K562 (cell line): ENCODE results near the gene ADAMTS6. TPM values are rescaled to one million over a fixed set of nuclear protein-coding genes. Genes with fewer than 3 reads are reported as not detected.

ENCODE experiments used
- ATAC-seq: fragments of 200-7000 bp; cut with Tn5 transposase; 3 replicates; pipeline ENCODE4 v1.9.1; 2020; ENCODE audit warnings: moderate library complexity
- BruUV-seq: library from RNA; stranded (reverse); fragments of 400-500 nt; replicated peaks from 2 replicates; lab custom pipeline; 2021; lab: Mats Ljungman, UMichigan
- CTCF ChIA-PET: fragments of 300-600 bp; formaldehyde crosslinking; extraction: SDS; loops from one replicate; lab custom pipeline; 2021; ENCODE audit warnings: low intra/inter-chr PET ratio; lab: Yijun Ruan, JAX
- POLR2A ChIA-PET: fragments of 300-600, 350-650 bp; sonication (Branson Sonifier 250); formaldehyde crosslinking; extraction: SDS; loops from one replicate; lab custom pipeline; 2021; ENCODE audit warnings: antibody characterized with exemption, inconsistent platforms; lab: Yijun Ruan, JAX
- DNase-seq, 4 experiments: peaks; one replicate each; pipeline versions ENCODE4 v3.0.0 to v3.0.0-alpha.2; 2011 to 2018; ENCODE audit warnings: low spot score in 3 of 4, mixed read lengths in 3 of 4; ENCODE audit errors: extremely low read depth in 1 of 4
- FAIRE-seq: peaks from 2 replicates; lab custom pipeline; 2011; peaks lifted over from hg19 to GRCh38; lab: Jason Lieb, UNC
- H2AFZ ChIP-seq: 2 replicates; pipeline ENCODE4 v1.6.0; 2011; ENCODE audit warnings: low read depth, low read length, control low read depth, inconsistent platforms
- H3K27ac ChIP-seq: fragments of 200-600 bp; 3 replicates; pipeline ENCODE4 v1.8.0; 2011; ENCODE audit warnings: low read depth, mild to moderate bottlenecking, control low read depth, inconsistent platforms, low read length, moderate library complexity, mixed read lengths; ENCODE audit errors: extremely low read depth
- H3K27me3 ChIP-seq, 2 experiments: fragments of 300-600 bp in 1 of 2; 2 replicates in 1 of 2; 3 replicates in 1 of 2; pipeline versions ENCODE4 v1.6.0 to v1.8.0; 2011; ENCODE audit warnings: inconsistent platforms in 2 of 2, low read length in 2 of 2, mild to moderate bottlenecking in 1 of 2, mixed read lengths in 1 of 2, moderate library complexity in 1 of 2; ENCODE audit not compliant: control insufficient read depth in 2 of 2, insufficient read depth in 2 of 2
- H3K36me3 ChIP-seq: fragments of 300-600 bp; 3 replicates; pipeline ENCODE4 v1.8.0; 2011; ENCODE audit warnings: mild to moderate bottlenecking, low read length, inconsistent platforms; ENCODE audit not compliant: control insufficient read depth, insufficient read depth
- H3K4me1 ChIP-seq, 2 experiments: fragments of 200-600 bp in 1 of 2; replicated peaks in 1 of 2; 2 replicates in 1 of 2; 3 replicates in 1 of 2; pipeline versions ENCODE4 v1.5.1 to v1.8.0; 2011; ENCODE audit warnings: inconsistent platforms in 2 of 2, low read length in 2 of 2, mild to moderate bottlenecking in 1 of 2, mixed read lengths in 1 of 2, moderate library complexity in 1 of 2; ENCODE audit not compliant: control insufficient read depth in 2 of 2, insufficient read depth in 2 of 2
- H3K4me2 ChIP-seq: 2 replicates; pipeline ENCODE4 v1.6.1; 2011; ENCODE audit warnings: low read length, control low read depth, inconsistent platforms, mixed read lengths; ENCODE audit not compliant: insufficient read depth
- H3K4me3 ChIP-seq: fragments of 200-600 bp; sonication (generic), shearing (Covaris generic); 2 replicates; pipeline ENCODE4 v1.5.1; 2016; ENCODE audit warnings: control low read depth, inconsistent platforms
- H3K79me2 ChIP-seq: fragments of 200-600 bp; 3 replicates; pipeline ENCODE4 v1.8.0; 2011; ENCODE audit warnings: low read length, inconsistent platforms; ENCODE audit not compliant: control insufficient read depth, insufficient read depth
- H3K9ac ChIP-seq, 2 experiments: 2 replicates each; pipeline versions ENCODE4 v1.6.0 to v1.6.1; 2011; ENCODE audit warnings: low read depth in 2 of 2, low read length in 2 of 2, control low read depth in 1 of 2, inconsistent platforms in 1 of 2, mild to moderate bottlenecking in 1 of 2, mixed read lengths in 1 of 2; ENCODE audit not compliant: insufficient read depth in 1 of 2
- H3K9me1 ChIP-seq: one replicate; pipeline ENCODE4 v1.6.0; 2011; ENCODE audit warnings: inconsistent platforms, mild to moderate bottlenecking, low read length, moderate library complexity; ENCODE audit not compliant: control insufficient read depth, insufficient read depth
- H3K9me3 ChIP-seq: replicated peaks from 2 replicates; pipeline ENCODE4 v1.5.1; 2011; ENCODE audit warnings: low read depth, low read length, inconsistent platforms; ENCODE audit not compliant: control insufficient read depth, insufficient read depth
- H4K20me1 ChIP-seq: replicated peaks from 2 replicates; pipeline ENCODE4 v1.6.1; 2011; ENCODE audit warnings: low read length, inconsistent platforms, mixed read lengths; ENCODE audit not compliant: control insufficient read depth, insufficient read depth
- ARID3B ChIP-seq: fragments of 250-450 bp; sonication (Bioruptor Pico); IDR thresholded peaks from 2 replicates; pipeline ENCODE4 v1.4.0; 2020; ENCODE audit warnings: borderline replicate concordance
- BRCA1 ChIP-seq, 2 experiments: fragments of 450-650 bp in 1 of 2; sonication (generic) in 1 of 2; formaldehyde crosslinking in 1 of 2; IDR thresholded peaks; 2 replicates each; pipeline versions ENCODE4 v1.5.0 to v1.6.1; 2017 to 2020; ENCODE audit warnings: mild to moderate bottlenecking in 1 of 2, missing genetic modification reagents in 1 of 2
- CBX2 ChIP-seq: fragments of 200-600 bp; sonication (generic); IDR thresholded peaks from one replicate; pipeline ENCODE4 v1.6.1; 2012; ENCODE audit warnings: mild to moderate bottlenecking, low read length, inconsistent platforms; ENCODE audit not compliant: insufficient read depth, poor library complexity, severe bottlenecking
- CHD1 ChIP-seq: fragments of 200-600 bp; sonication (generic); IDR thresholded peaks from one replicate; pipeline ENCODE4 v1.6.1; 2012; ENCODE audit warnings: mild to moderate bottlenecking, moderate library complexity, low read length, inconsistent platforms
- CTCF ChIP-seq, 3 experiments: IDR thresholded peaks in 2 of 3; conservative IDR thresholded peaks in 1 of 3; 2 replicates each; pipeline ENCODE4 v1.5.1; 2011 to 2012; ENCODE audit warnings: low read length in 3 of 3, mild to moderate bottlenecking in 3 of 3, control low read depth in 2 of 3, improper control_type of control experiment in 1 of 3, inconsistent platforms in 1 of 3, low read depth in 1 of 3, mixed read lengths in 1 of 3, moderate library complexity in 1 of 3; ENCODE audit not compliant: insufficient read depth in 2 of 3
- FIP1L1 ChIP-seq: fragments of 200-400 bp; formaldehyde crosslinking; IDR thresholded peaks from 2 replicates; pipeline ENCODE4 v1.6.1; 2018; ENCODE audit warnings: mild to moderate bottlenecking, low read depth, low read length; ENCODE audit not compliant: poor library complexity, severe bottlenecking
- GTF2E2 ChIP-seq: fragments of 200-800 bp; sonication (Bioruptor generic); IDR thresholded peaks from 2 replicates; pipeline ENCODE4 v1.6.1; 2016; ENCODE audit warnings: missing genetic modification characterization, missing compliant biosample characterization
- KLF13 ChIP-seq: fragments of 450-650 bp; IDR thresholded peaks from 2 replicates; pipeline ENCODE4 v1.6.1; 2016; ENCODE audit warnings: missing genetic modification characterization, low read depth, mild to moderate bottlenecking, missing compliant biosample characterization, moderate library complexity, borderline replicate concordance
- MTA1 ChIP-seq: fragments of 450-650 bp; IDR thresholded peaks from 2 replicates; pipeline ENCODE4 v1.6.1; 2017; ENCODE audit warnings: borderline replicate concordance
- MTA3 ChIP-seq: fragments of 450-650 bp; formaldehyde crosslinking; IDR thresholded peaks from 2 replicates; pipeline ENCODE4 v1.6.1; 2017; ENCODE audit warnings: mild to moderate bottlenecking, borderline replicate concordance
- RBM22 ChIP-seq: fragments of 200-400 bp; formaldehyde crosslinking; IDR thresholded peaks from 2 replicates; pipeline ENCODE4 v1.6.1; 2018; ENCODE audit warnings: low read length, low read depth; ENCODE audit not compliant: poor library complexity, severe bottlenecking
- SFPQ ChIP-seq: fragments of 200-400 bp; formaldehyde crosslinking; IDR thresholded peaks from 2 replicates; pipeline ENCODE4 v1.6.1; 2017; ENCODE audit warnings: mild to moderate bottlenecking, low read depth, low read length, moderate library complexity
- SMARCB1 ChIP-seq: IDR thresholded peaks from 2 replicates; pipeline ENCODE4 v1.6.1; 2011; ENCODE audit warnings: improper control_type of control experiment, low read depth; ENCODE audit not compliant: insufficient read length
- ZBTB17 ChIP-seq: fragments of 450-650 bp; formaldehyde crosslinking; IDR thresholded peaks from 2 replicates; pipeline ENCODE4 v1.4.0; 2020; ENCODE audit warnings: mild to moderate bottlenecking
- ZFP30 ChIP-seq: fragments of 250-450 bp; sonication (Bioruptor Pico); IDR thresholded peaks from 2 replicates; pipeline ENCODE4 v1.8.0; 2022; ENCODE audit warnings: moderate library complexity, mild to moderate bottlenecking, inconsistent platforms, borderline replicate concordance
- WGBS: fragments of 100-300 bp; shearing (Covaris generic); methylation state at CpG from one replicate; pipeline ENCODE4 v1.1.6; 2016; ENCODE audit warnings: low coverage, mixed read lengths; ENCODE audit not compliant: insufficient coverage; ENCODE audit errors: missing lambda C conversion rate; 5-methylcytosine and 5-hydroxymethylcytosine counted together
- in situ Hi-C: fragments of 300-500 bp; cut with MboI; formaldehyde crosslinking; loops from 4 replicates; pipeline ENCODE4 v1.15.0; 2018; ENCODE audit warnings: inconsistent platforms, mixed read lengths
- intact Hi-C: fragments of 100-400 bp; cut with micrococcal nuclease; formaldehyde crosslinking; loops from 2 replicates; pipeline ENCODE4 v1.14.2; 2022
- polyA plus RNA-seq, 8 experiments: library from polyadenylated mRNA; depleted of rRNA in 4 of 8; stranded (reverse) in 5 of 8; unstranded in 3 of 8; fragments of >200 nt; fragmentation: Nextera tagmentation in 2 of 8; fragmentation: Illumina TruSeq in 1 of 8; extraction: Ambion mirVana in 2 of 8; extraction: Trizol in 1 of 8; gene quantifications; 2 replicates each; pipeline versions ENCODE4 v1.2.1 to v1.2.3, GENCODE V29; 2011 to 2014; ENCODE audit warnings: inconsistent platforms in 1 of 8, missing spikeins in 1 of 8
- total RNA-seq, 7 experiments: library from RNA; depleted of rRNA in 6 of 7; stranded (reverse); fragments of >200 nt in 6 of 7; fragmentation: Illumina TruSeq in 2 of 7; extraction: Trizol in 2 of 7; gene quantifications; 2 replicates each; pipeline versions ENCODE4 v1.2.1 to v1.2.3, GENCODE V29; 2011 to 2021; ENCODE audit warnings: low replicate concordance in 1 of 7

Gene ADAMTS6
- total and polyA plus RNA-seq, 9 of the 15 experiments (the other 6 are each of a cell fraction or from before 2014, with no cell fraction given), result 0.57 to 5.3 (median 1.5) TPM

- WGBS, result 28% methylated on average over 4 of the region's 4 CpGs
- no peaks in the 10 kb centered on the region for H3K4me1 ChIP-seq
- DNase-seq, result no peak
- H3K27ac ChIP-seq, result no peak overlapping the region
- POLR2A ChIA-PET, result no interaction called here
- H3K36me3 ChIP-seq, result no peaks in the 10 kb centered on the region
- intact Hi-C loops, result loop anchor here (5.0 to 10.0 kb wide), 2 partner anchors 91 to 577 kb away; partner anchors contain the start of gene ADAMTS6
- FAIRE-seq, result no peak
- no peak overlapping the region for H3K4me3 ChIP-seq
- no TSS peak for BruUV-seq
- no peaks in the 10 kb centered on the region for H3K9me1 ChIP-seq
- H3K27me3 ChIP-seq, result no peaks in the 10 kb centered on the region
- no peaks in the 10 kb centered on the region for H3K79me2 ChIP-seq
- H3K9me3 ChIP-seq, result no peaks in the 10 kb centered on the region
- H3K9ac ChIP-seq, result no peak overlapping the region
- H3K4me2 ChIP-seq, result no peak overlapping the region
- no peaks in the 10 kb centered on the region for H4K20me1 ChIP-seq
- CTCF ChIA-PET, result no interaction called here
- ATAC-seq, result no peak
- H2AFZ ChIP-seq, result no peak overlapping the region
- in situ Hi-C loops, result no loop called here
- TF ChIP-seq CHD1 (no peak), MTA3 (no peak), ZBTB17 (CRISPR knock-in tag) (no peak), CTCF (IDR thresholded peaks at IDR 0.05 in 2 of 3, conservative IDR thresholded peaks at IDR 0.05 in 1 of 3; ENCODE audit: insufficient read depth in 2 of 3, low read depth in 1 of 3, low read length in 3 of 3) (no peak), SMARCB1 (no peak), FIP1L1 (no peak), RBM22 (no peak), SFPQ (no peak), GTF2E2 (no peak), MTA1 (no peak), ZFP30 (CRISPR knock-in tag) (no peak), CBX2 (no peak), BRCA1 (IDR thresholded peaks at IDR 0.05) (no peak), BRCA1 (CRISPR knock-in tag; IDR thresholded peaks at IDR 0.05) (no peak), ARID3B (CRISPR knock-in tag) (no peak), KLF13 (no peak)
Measured at GRCh38 chr5:65391591-65391990, 90.1 kb downstream of the ADAMTS6 start.
